Dermis microvascular lymphatic vessel endothelial cell (primary cell): Measurements from ENCODE around the gene TMEM198. TPM values are rescaled to one million over a fixed set of nuclear protein-coding genes. Genes with fewer than 3 reads are reported as not detected.

Experiments
- DNase-seq, 2 donors: peaks; one replicate each; pipeline versions ENCODE4 v3.0.0 to v3.0.0-alpha.2; 2010; ENCODE audit warnings: low read depth in 2 of 2
- total RNA-seq: library from RNA; depleted of rRNA; stranded (reverse); fragments of >200 nt; gene quantifications from 2 replicates; pipeline ENCODE4 v1.2.1, GENCODE V29; 2014

The TMEM198 gene
- total RNA-seq, 1 donor from 2014 or later: not detected

DNA sequence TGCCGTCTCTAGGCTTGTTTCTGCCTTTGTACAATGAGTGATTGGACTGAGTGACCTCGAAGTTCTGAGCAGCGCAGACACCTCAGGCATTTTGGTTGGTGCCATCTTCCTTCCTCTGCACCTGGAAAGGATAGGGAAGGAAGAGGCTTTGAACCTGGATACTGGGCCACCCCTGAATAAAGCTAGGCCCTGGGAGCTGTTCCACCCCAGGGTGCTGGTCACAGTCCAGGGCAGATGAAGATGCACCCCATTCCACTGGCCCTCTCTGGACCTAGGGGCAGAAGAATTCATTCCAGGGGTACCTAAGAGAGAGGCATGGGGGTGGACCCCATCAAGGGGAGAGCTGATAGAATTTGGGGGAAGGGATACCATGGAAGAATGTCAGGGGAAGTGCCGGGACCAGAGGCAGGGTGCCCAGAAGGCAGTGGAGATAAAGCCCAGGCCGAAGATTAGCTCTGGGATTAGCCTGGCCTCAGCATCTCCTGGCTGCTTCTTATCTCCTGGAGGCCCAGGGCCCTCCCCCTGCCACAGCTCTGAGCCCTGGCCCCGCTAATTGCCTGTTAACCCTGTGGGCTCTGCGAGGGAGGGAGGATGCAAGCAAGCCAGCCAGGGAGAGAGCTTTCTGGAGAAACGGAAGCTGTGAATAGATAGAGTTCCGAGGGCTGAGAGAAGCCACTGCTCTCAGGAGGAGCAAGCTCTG, 18.1 kb upstream of the TMEM198 start:
- DNase-seq: no peak

DNA sequence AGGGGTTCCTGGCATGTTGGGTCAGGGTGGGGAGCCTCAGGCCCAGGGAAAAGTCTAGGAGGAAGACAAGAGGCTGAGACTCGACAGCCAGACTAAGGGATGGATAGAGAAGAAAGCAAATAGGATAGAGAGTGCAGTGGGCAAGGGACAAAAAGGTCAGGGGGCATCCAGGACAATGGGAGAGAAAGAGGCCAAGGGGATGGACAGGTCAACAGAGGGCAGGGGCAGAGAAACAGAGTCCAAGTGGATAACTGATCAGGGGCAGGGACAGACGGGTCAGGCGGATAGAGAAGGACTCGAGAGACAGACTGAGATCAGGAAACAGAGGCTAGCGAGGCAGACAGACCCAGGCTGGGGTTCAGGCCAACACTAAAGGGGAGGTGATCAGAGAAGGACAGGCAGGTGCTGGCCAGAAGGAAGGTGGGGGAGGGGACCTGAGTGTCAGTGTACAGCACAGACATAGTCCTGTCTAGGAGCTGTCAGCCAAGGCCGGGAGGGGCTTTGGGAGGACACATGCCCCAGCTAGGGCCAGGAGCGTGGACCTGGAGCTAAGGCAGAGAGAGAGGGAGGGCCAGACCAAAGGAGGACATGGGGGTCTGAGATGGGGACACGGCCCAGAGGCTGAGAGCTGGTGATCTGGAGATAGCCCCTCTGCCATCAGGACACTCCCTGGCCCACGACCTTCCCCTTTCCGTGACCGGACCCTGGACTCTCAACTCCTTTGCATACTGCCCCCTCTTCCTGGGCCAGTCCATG, 17.3 kb upstream of the TMEM198 start:
- DNase-seq: no peak

DNA sequence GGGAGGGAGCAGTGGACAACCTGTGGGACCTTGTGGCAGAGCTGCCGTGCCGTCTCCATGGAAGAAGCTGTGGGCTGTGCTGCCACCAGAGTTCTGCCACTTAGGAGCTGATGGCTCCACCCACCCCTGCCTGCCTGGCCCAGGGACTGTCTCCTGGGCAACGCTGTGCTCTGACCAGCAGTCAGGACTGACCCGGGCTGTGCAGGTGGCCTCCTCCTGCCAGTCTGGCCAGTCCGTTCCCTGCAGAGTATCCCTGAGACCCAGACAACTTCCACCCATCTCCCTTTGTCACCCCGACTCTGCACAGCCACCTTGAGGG, 16.8 kb upstream of the TMEM198 start:
- DNase-seq: no peak

DNA sequence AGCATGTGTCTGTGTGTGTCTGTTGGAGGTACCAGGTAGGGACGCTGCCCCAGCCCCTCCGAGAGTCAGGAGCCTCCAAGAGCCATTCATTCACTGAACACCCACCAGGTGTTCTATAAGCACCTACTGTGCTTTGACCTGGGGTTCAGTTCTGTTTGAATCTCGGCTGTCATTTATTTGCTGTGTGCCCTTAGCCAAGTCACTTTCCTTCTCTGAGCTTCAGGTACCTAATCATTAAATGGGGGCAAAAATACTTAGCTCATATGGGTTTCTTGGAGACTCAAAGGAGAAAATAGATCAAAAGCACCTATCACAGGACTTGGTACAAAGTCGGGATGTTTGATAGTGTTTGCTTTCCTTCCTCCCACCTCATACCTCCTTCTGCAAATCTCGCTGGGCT, 16.4 kb upstream of the TMEM198 start:
- DNase-seq: no peak

DNA sequence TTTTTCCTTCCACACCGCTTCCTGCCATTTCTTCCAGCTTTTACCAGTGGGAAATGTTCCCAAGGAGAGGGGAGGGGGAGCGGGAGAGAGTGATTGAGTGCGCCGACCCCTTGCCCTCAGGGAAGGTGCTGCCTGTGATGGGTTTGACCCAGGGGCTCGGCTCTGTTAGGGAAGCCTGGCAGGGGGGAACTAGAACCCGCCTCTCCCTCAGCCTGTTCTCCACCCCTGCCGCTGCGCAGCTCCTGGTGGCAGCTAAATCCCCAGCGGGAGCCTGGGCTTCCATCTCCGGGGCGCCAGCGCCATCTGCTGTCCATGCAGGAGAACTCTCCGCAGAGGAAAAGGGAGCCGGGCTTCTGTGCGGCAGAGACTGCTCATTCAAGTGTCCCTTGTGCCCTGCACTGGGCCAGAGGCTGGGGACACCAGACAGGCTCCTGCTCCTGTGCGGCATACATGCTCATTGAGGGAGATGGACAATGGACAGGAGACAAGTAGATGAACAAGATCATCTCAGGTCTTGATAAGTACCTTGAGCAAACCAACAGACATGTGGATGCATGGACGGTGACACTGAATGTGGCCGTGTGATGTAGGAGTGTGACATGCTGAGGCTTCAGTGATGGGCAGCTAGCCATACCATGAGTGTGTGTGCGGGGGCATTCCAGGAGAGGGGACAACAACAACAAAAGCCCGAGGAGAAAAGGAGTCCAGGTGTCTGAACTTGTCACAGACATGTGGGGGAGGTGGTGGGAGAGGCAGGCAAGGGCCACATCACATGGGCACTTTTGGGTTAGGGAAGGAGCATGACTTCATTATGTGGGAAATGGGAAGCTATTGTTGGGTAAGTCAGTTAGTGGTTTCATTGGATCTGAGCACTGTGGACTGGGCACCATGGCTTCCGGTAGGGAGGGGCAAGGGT, 13.5 kb upstream of the TMEM198 start:
- peak; percentile 69 to 82 for DNase-seq

DNA sequence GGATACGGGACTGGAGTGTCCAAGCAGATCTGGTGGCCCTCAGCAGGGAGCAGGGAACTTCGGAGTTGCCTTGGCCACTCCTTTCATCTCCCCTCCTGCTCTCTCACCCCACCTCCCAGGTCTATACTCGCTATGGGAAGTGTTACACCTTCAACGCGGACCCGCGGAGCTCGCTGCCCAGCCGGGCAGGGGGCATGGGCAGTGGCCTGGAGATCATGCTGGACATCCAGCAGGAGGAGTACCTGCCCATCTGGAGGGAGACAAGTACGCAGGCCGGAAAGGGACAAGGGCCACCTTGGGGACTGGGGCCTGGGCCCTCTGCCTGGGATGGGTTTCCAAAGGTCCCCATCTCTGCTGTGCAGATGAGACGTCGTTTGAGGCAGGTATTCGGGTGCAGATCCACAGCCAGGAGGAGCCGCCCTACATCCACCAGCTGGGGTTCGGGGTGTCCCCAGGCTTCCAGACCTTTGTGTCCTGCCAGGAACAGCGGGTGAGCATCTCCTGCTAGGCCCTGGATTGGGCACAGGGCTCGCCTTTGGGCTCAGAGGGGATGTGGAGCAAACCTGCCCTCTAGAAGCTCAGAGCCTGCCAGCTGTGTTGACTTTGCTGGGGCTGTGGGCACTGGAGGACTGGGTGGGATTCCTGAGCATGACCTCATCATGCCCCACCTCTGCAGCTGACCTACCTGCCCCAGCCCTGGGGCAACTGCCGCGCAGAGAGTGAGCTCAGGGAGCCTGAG, 12.0 kb upstream of the TMEM198 start:
- no peak for DNase-seq

DNA sequence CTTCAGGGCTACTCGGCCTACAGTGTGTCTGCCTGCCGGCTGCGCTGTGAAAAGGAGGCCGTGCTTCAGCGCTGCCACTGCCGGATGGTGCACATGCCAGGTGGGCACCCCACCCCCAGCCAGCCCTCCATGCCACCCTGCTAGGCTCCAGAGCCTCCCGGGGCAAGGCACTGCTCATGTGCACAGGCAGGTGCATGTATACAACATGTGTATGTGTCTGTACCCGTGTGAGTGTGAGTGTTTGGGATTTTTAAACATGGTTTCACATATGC, 11.5 kb upstream of the TMEM198 start:
- DNase-seq: no peak

DNA sequence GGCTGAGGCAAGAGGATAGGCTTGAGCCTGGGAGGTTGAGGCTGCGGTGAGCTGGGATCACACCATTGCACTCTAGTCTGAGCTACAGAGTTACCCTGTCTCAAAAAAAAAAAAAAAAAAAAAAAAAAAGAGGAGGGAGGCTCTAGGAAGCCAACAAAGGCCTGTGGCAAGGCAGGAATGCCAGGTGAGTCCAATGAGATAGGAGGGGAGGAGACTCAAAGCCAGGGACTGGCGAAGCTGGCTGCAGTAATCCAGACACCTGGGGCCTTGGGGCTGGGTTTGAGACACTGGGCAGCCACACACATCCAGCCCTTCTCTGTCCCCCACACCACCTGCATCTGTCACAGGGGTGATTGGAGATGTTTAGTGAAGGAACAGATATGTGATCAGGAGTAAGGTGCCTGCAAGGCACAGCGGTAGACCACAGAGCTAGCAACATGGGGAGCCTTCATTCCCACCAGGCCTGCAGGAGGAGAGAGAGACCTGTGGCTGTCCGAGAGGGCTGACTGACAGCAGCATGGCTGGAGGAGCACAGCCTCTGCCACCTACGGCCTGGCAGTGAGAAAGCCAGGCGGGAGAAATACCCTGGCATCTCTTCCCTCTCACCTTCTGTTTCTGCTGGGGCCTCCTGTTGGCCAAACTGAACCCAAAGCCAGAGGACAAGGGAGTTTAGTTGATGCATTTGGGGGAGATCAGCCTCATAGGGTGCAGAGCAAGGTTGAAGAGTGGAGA, 9.7 kb upstream of the TMEM198 start:
- no peak for DNase-seq

DNA sequence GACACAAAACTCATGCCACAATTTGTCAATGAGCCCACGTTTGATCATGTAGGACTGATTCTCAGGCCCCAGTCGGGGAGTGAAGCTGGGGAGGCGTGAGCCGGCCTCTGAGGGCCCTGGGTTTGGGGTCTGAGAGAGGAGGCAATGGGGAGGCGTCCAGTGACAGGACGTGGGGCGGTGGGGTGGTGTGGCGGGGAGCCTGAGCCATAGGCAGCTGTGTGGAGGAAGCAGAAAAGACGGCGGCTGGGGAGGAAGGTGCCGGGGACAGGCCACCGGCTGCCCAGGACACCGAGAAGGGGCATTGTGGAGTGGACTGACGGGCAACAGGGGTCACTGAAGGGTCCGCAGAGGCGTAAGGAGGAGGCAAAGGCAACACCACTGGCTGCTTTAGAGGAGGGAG, 7.4 kb upstream of the TMEM198 start:
- no peak for DNase-seq

DNA sequence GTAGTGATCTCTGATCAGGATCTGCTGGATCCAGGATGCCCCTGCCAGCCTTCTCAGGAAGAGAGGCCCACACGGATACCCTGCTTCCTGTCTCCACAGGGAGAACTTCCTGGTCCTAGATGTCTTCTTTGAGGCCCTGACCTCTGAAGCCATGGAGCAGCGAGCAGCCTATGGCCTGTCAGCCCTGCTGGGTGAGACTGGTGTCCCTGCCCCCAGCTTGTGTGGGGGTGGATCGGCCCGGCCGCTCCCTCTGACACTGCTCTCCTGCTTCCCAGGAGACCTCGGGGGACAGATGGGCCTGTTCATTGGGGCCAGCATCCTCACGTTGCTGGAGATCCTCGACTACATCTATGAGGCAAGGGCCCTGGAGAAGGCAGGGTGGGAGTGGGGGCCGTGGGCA, 6.9 kb upstream of the TMEM198 start:
- DNase-seq: no peak

DNA sequence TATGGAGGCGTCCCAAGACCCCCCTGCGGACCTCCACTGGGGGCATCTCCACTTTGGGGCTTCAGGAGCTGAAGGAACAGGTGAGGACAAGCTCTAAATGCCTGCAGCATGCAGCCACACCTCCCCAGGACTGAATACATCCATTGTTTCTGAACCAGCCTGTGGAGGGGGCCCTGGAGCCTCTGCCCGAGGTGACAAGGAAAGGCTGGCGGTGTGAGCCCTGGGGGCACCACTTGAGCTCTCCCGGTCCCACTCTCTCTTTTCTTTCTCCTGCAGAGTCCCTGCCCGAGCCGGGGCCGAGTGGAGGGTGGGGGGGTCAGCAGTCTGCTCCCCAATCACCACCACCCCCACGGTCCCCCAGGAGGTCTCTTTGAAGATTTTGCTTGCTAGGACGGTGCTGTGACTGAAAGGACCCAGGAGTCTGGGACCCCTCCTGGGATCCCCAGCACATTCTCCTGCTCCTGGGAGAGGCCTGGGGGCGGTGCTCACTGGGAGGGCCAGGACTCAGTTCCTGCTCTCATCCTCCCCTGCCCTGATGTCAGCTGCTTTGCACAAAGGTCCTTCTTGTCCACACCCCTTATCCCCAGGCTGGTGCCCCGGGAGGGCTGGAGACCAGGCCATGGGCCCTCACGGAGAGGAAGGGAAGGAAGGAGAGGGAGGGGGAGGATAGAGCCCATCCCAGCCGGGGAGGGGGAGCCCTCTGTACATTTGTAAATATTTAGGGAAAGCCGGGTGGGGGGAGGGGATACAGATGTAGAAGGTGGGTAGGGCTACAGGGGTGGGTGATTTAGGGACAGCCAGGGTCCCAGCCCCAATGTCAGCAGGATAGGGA, 6.0 kb upstream of the TMEM198 start:
- DNase-seq: no peak

DNA sequence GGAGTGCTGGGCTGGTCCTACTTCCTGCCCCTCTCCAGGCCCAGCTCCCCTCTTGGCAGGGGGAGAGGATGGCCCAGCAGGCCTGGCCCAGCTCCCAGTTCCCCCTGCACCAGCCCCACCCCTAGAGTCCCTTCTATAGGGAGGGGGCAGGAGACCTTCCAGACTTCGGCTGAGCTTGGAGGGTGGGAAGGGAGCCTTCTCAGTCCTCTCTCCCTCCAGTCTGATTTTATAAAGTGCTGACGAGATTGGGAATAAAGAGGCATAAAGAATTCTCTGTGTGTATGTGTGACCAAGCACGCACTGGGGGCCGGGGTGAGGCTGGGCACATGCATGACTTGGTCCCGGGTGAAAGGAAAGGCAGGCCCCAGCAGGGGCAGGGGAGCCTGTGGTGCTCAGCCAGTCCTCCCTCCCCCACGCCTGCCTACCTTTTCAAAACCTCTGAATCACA, 5.3 kb upstream of the TMEM198 start:
- no peak for DNase-seq

DNA sequence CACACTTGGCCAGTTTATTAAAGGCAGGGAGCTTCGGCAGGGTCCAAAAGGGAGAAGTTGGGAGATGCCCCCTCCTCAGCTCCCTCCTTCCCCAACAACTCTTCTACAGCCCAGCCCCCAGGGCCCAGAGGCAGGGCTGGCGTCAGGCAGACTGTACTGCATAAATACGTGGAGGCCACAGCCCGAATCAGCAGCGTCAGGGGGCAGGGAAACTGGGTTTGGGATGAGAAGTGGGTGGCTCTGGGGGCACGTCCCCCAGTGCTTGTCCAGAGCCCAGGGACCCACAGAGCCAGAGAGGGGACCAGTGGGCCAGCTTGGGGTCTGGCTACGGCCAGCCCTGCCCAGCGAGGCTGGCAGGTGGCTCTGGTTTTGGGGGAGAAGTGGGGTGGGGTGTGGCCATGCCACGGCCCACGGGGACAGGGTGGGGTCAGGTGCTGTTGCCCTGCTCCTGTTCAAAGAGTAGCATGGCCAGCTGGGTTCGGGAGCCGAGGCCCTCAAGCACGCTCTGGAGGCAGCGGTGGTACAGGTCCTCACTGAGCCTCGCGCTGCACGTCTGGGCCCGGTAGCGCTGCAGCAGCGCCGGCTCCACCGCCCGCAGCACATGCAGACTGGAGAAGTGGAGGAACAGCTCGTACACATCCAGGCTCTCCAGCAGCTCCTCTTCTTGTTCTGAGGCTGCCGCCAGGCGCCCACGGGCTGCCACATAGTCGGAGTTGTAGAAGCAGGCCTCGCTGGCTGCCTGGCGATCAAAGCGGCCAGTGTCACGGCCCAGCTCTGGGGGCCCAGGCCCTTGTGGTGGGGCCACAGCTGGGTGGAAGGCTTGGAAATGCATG, 4.7 kb upstream of the TMEM198 start:
- no peak for DNase-seq

DNA sequence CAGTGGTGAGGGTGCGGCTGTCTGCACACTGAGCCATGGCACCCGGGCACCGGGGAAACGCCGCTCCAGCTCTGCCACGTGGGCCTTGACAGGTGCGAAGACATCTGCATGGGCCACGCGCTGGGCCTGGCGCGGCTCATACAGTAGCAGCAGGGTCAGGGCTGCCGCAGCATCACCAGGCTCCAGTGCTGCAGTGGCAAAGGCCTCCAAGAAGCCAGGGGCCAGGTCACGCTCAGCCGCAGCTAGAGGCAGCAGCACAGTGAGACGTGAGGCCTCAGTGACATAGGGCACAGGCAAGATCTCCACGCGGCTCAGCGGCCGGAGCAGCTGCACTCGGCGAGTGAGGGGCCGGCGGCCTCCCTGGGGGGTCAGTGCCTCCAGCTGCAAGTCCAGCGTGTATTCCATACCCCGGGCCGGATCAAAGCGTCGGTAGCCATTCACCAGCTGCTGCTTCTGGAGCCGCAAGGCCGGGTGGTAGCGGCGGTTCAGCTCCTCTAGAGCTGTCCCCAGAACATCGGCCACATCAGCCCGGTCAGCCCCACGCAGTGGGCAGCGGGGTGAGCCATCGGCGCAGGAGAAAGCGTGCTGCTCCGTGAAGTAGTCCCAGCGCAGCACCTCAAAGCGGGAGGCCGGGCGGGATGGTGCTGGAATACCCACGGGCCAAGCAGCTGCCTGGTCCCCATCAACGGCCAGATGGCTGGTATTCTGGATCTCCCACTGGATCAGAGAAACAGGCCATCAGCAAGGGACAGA, 3.7 kb upstream of the TMEM198 start:
- no peak for DNase-seq

DNA sequence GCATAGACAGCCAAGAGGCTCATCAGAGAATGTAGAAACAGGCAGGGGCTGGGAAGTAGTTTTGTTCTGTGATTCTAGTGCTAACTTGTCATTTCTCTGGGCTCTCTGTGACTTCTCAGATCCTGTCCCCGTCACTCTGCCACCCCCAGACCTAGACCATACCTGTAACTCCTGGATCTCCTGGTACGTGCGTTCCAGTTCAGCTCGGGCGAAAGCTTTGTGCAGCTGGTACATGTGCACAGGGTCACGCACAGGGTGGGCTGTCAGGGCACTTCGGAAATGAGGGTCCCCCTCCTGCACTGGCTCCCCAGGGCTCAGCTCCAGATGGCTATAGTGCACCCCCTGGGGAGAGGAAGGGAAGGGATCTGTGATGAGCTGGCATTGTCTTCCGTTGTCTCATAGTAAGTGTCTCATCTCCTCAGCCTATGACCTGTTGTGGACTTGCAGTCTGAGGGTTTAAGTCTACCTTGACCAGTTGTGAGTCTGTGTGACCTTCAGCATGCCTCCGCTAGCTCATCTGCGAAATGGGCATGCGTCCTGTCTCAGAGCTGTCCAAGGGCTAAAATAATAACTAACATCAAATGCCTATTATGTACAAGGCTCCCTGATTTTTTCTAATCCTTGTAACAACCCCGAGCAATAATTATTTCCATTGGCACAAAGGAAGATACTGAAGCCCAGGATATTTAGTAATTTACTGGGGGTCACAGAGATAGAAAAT, 2.9 kb upstream of the TMEM198 start:
- no peak for DNase-seq

DNA sequence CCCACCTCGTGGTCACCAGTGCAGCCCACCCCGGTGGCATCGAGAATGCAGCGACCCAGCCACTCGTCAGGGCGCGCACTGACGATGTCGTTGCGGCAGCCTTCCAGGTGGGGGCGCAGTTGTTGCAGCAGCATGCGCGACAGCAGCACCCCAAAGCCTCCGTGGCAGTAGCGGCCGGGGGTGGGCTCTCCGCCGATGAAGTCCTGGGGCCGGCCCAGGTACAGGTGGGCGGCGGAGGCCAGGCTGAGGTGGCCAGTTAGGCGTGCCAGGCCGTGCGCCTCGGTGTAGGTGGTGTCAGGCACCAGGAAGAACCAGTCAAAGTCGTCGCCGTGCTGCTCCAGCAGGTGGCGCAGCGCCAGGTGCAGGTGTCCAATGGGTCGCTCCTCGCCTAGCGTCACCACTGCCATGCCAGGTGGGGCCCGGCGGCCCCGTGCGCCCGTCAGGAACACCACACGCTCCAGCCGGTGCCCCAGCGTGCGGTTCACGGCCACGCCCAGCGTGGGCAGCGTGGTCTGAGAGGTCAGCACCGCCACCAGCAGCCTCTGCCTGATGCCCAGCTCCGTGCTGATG, 2.1 kb upstream of the TMEM198 start:
- DNase-seq: peak; percentile 60 to 79

DNA sequence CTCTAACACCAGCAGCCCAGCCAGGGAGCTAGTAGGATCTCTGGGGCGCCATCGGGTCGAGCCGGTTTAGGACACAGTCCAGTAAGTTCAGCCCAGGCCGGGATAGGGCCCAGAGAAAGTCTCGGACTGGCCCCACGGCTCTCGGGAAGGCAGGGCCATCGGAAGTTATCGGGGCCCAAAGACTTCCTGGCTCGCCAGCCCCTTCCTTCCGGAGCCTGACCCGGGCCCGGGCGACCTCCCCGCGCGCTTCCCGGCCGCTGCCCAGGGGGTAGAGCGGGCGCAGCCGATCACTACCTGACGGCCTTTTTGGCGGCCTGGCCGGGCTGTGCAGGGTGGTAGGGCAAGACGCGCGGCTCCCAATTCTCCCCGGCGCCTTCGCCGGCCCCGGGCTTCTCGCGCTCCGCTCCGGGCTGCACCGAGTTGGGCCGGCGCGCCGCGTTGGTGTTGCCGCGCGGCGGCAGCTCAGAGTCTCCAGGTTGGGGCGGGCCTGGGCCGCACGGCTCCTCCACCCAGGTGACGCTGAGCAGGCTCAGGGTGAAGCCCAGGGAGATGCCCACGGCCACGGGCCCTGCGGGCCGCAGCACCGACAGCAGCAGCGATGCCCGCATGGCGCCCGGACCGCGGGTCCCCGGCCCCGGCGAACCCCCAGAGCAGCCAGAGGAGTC, 765 bp upstream of the TMEM198 start:
- peak in 1 of 2 donors; percentile 7 for DNase-seq
